Ascending aorta (tissue), 2 donors: Measurements from ENCODE around the gene ITGB1. TPM values are rescaled to one million over a fixed set of nuclear protein-coding genes. Genes with fewer than 3 reads are reported as not detected.
A peak's percentile ranks its signal among the peaks of the same experiment; 100 is the strongest.

ENCODE experiments used
- DNase-seq, 2 donors: peaks; one replicate each; pipeline ENCODE4 v3.0.0-alpha.2; 2019; ENCODE audit warnings: low spot score in 2 of 2
- H3K27ac ChIP-seq, 2 donors: fragments of 200-600 bp; sonication (generic); one replicate each; pipeline ENCODE4 v1.5.1; 2016 to 2017; ENCODE audit warnings: mild to moderate bottlenecking in 1 of 2
- H3K27me3 ChIP-seq: fragments of 200-600 bp; sonication (generic); one replicate; pipeline ENCODE4 v1.5.1; 2017
- H3K36me3 ChIP-seq, 2 donors: fragments of 200-600 bp; sonication (generic); one replicate each; pipeline ENCODE4 v1.5.1; 2016
- H3K4me1 ChIP-seq, 2 donors: fragments of 200-600 bp; sonication (generic); one replicate each; pipeline ENCODE4 v1.5.1; 2016 to 2017; ENCODE audit warnings: mild to moderate bottlenecking in 1 of 2
- H3K4me3 ChIP-seq, 2 donors: fragments of 200-600 bp; sonication (generic); one replicate each; pipeline ENCODE4 v1.5.1; 2016 to 2017; ENCODE audit warnings: mild to moderate bottlenecking in 1 of 2
- H3K9me3 ChIP-seq, 2 donors: fragments of 200-600 bp; sonication (generic); one replicate each; pipeline ENCODE4 v1.5.1; 2016
- CTCF ChIP-seq, 3 experiments: fragments of 200-600 bp in 2 of 3; fragments of 450-650 bp in 1 of 3; sonication (generic) in 2 of 3; IDR thresholded peaks; one replicate each; pipeline ENCODE4 v1.5.1; 2016 to 2019; ENCODE audit warnings: antibody characterized with exemption in 3 of 3, mild to moderate bottlenecking in 1 of 3, moderate library complexity in 1 of 3
- intact Hi-C: fragments of 100-400 bp; cut with DNase I; formaldehyde crosslinking; loops from one replicate; pipeline ENCODE4 v1.15.1; 2023
- total RNA-seq: library from RNA; depleted of rRNA; stranded (reverse); fragments of >200 nt; gene quantifications from one replicate; pipeline ENCODE4 v1.1.0, GENCODE V29; 2016

The ITGB1 gene
- total RNA-seq, 1 donor from 2014 or later: 569 TPM

- Histone ChIP-seq H3K9me3 (no peaks in the 10 kb centered on the region), H3K36me3 (peaks cover 5 to 6% of the 10 kb centered on the region in 2 donors), H3K27me3 (no peaks in the 10 kb centered on the region), H3K27ac (peak overlapping the region; percentile 73 to 79), H3K4me3 (peak overlapping the region in 1 of 2 donors; percentile 29), H3K4me1 (peaks cover 24 to 61% of the 10 kb centered on the region in 2 donors)
- intact Hi-C loops: loop anchor here (2.0 to 5.0 kb wide), 3 partner anchors 17 to 68 kb away; no protein-coding TSS in a partner anchor
- no peak for DNase-seq
- TF ChIP-seq CTCF (IDR thresholded peaks at IDR 0.05): no peak
Measured at GRCh38 chr10:32939296-32940111, 18.5 kb downstream of the ITGB1 start.

DNA sequence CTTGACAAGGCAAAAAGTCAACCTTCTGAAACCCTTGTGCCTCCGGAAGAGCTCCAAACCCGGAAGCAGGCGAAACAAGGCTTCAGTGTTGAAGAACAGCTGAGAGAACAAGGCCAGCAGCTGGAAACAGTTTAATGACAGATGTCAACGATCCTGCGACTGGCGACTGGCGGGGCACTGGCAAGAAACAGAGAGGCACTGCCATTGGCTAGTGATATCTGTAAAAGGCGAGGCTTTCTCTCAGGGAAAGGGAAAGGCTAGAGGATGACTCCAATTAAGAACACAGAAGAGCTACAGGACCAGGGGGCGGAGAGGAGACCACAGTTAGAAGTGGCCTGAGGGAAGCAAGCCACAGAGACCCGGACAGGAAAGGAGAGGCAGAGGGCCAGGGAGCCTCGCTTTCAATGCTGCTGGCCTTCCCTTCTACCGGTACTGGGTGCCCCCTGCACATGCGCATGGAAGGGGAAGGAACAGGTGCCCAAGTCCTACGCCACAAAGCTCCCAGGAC is 19.4 kb downstream of the ITGB1 start:
- no peak for DNase-seq
- Histone ChIP-seq H3K27ac (peak overlapping the region; percentile 73 to 79), H3K4me1 (peaks cover 24 to 57% of the 10 kb centered on the region in 2 donors), H3K27me3 (no peaks in the 10 kb centered on the region), H3K36me3 (peaks cover 12% of the 10 kb centered on the region in 2 donors), H3K9me3 (no peaks in the 10 kb centered on the region), H3K4me3 (peak overlapping the region; percentile 18 to 29)
- no peak for TF ChIP-seq CTCF (IDR thresholded peaks at IDR 0.05)
- intact Hi-C loops: loop anchor here (5.0 kb wide), 1 partner anchor 36 kb away; no protein-coding TSS in a partner anchor

GRCh38 chr10:32937911-32938424 is 20.1 kb downstream of the ITGB1 start:
- Histone ChIP-seq H3K36me3 (peaks cover 12% of the 10 kb centered on the region in 2 donors), H3K9me3 (no peaks in the 10 kb centered on the region), H3K27ac (peak overlapping the region; percentile 73 to 79), H3K4me1 (peaks cover 24 to 56% of the 10 kb centered on the region in 2 donors), H3K4me3 (peak overlapping the region; percentile 18 to 29), H3K27me3 (no peaks in the 10 kb centered on the region)
- no peak for TF ChIP-seq CTCF (IDR thresholded peaks at IDR 0.05)
- intact Hi-C loops: loop anchor here (5.0 kb wide), 1 partner anchor 36 kb away; no protein-coding TSS in a partner anchor
- no peak for DNase-seq

- no peak for TF ChIP-seq CTCF (IDR thresholded peaks at IDR 0.05)
- Histone ChIP-seq H3K9me3 (no peaks in the 10 kb centered on the region), H3K4me3 (no peak overlapping the region), H3K36me3 (peaks cover 23 to 28% of the 10 kb centered on the region in 2 donors), H3K27ac (no peak overlapping the region), H3K27me3 (no peaks in the 10 kb centered on the region), H3K4me1 (peaks cover 0 to 14% of the 10 kb centered on the region in 2 donors)
- intact Hi-C loops: no loop called here
- no peak for DNase-seq
Measured at GRCh38 chr10:32932225-32932729, 25.8 kb downstream of the ITGB1 start.

DNA sequence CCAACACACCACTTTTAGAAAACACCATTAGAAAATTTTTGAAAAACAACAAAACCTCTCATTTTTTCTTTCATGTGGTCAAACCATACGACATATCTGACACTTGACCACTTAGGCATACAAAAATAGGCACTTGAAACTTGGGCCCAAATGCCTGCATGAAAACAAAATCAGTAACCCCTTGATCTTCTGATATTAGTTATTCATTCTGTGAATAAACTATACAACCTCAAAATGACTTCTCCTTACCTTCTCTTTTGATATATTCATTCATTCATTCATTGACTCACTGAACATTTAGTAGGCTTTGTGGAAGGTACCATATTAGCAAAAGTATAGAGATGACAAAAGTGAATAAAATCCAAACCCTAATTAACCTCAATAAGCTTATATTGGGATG is 26.4 kb downstream of the ITGB1 start:
- Histone ChIP-seq H3K4me3 (no peak overlapping the region), H3K36me3 (peaks cover 30 to 35% of the 10 kb centered on the region in 2 donors), H3K9me3 (no peaks in the 10 kb centered on the region), H3K27ac (no peak overlapping the region), H3K4me1 (peaks cover 0 to 11% of the 10 kb centered on the region in 2 donors), H3K27me3 (no peaks in the 10 kb centered on the region)
- DNase-seq: no peak
- intact Hi-C loops: no loop called here
- TF ChIP-seq CTCF (IDR thresholded peaks at IDR 0.05): no peak
